Trophoblast cell (in vitro differentiated cells and primary cell): ENCODE data around the gene INKA2.

ENCODE experiments used
- DNase-seq, 2 donors: peaks; one replicate each; pipeline ENCODE4 v3.0.0-alpha.2; 2016
- H2AFZ ChIP-seq: 2 replicates; pipeline ENCODE4 v1.6.1; 2013; ENCODE audit warnings: low read length, moderate library complexity, mild to moderate bottlenecking; ENCODE audit not compliant: insufficient read depth, poor library complexity
- H2AK5ac ChIP-seq: 2 replicates; pipeline ENCODE4 v1.6.1; 2013; ENCODE audit warnings: mild to moderate bottlenecking, low read length
- H2BK120ac ChIP-seq: 2 replicates; pipeline ENCODE4 v1.6.1; 2013; ENCODE audit warnings: low read length, mild to moderate bottlenecking, moderate library complexity; ENCODE audit not compliant: insufficient read depth, poor library complexity
- H2BK12ac ChIP-seq: 2 replicates; pipeline ENCODE4 v1.6.1; 2013; ENCODE audit warnings: mild to moderate bottlenecking, low read length, moderate library complexity
- H2BK5ac ChIP-seq: 2 replicates; pipeline ENCODE4 v1.6.1; 2013; ENCODE audit warnings: low read length, low read depth, moderate library complexity, mild to moderate bottlenecking; ENCODE audit not compliant: poor library complexity
- H3K14ac ChIP-seq: 2 replicates; pipeline ENCODE4 v1.6.1; 2013; ENCODE audit warnings: mild to moderate bottlenecking, low read length
- H3K18ac ChIP-seq: 2 replicates; pipeline ENCODE4 v1.6.1; 2013; ENCODE audit warnings: mild to moderate bottlenecking, low read length
- H3K23ac ChIP-seq: 2 replicates; pipeline ENCODE4 v1.6.1; 2013; ENCODE audit warnings: low read length
- H3K27ac ChIP-seq: 2 replicates; pipeline ENCODE4 v1.5.1; 2013; ENCODE audit warnings: low read depth, mild to moderate bottlenecking, inconsistent platforms, low read length, moderate library complexity
- H3K27me3 ChIP-seq: 2 replicates; pipeline ENCODE4 v1.6.1; 2013; ENCODE audit warnings: inconsistent platforms, mild to moderate bottlenecking, low read length, moderate library complexity; ENCODE audit not compliant: insufficient read depth
- H3K36me3 ChIP-seq, 2 experiments: 1 replicate in 1 of 2; 2 replicates in 1 of 2; pipeline ENCODE4 v1.6.1; 2013; ENCODE audit warnings: low read length in 2 of 2, mild to moderate bottlenecking in 2 of 2, moderate library complexity in 1 of 2; ENCODE audit not compliant: insufficient read depth in 2 of 2, control insufficient read depth in 1 of 2
- H3K4ac ChIP-seq: 2 replicates; pipeline ENCODE4 v1.6.1; 2013; ENCODE audit warnings: low read depth, mild to moderate bottlenecking, low read length, moderate library complexity
- H3K4me1 ChIP-seq, 2 experiments: 1 replicate in 1 of 2; 2 replicates in 1 of 2; pipeline ENCODE4 v1.6.1; 2013; ENCODE audit warnings: low read length in 2 of 2, mild to moderate bottlenecking in 2 of 2, moderate library complexity in 1 of 2; ENCODE audit not compliant: insufficient read depth in 2 of 2, control insufficient read depth in 1 of 2
- H3K4me2 ChIP-seq: 2 replicates; pipeline ENCODE4 v1.6.1; 2013; ENCODE audit warnings: inconsistent platforms, mild to moderate bottlenecking, low read length, moderate library complexity
- H3K4me3 ChIP-seq: 2 replicates; pipeline ENCODE4 v1.5.1; 2013; ENCODE audit warnings: mild to moderate bottlenecking, low read depth, low read length, inconsistent platforms
- H3K79me1 ChIP-seq: one replicate; pipeline ENCODE4 v1.6.1; 2013; ENCODE audit warnings: low read length
- H3K79me2 ChIP-seq: 2 replicates; pipeline ENCODE4 v1.6.1; 2013; ENCODE audit warnings: low read length, mild to moderate bottlenecking; ENCODE audit not compliant: control insufficient read depth, insufficient read depth, poor library complexity
- H3K9ac ChIP-seq: 2 replicates; pipeline ENCODE4 v1.6.1; 2013; ENCODE audit warnings: mild to moderate bottlenecking, low read length
- H3K9me3 ChIP-seq: 2 replicates; pipeline ENCODE4 v1.6.1; 2013; ENCODE audit warnings: low read depth, mild to moderate bottlenecking, control low read depth, inconsistent platforms, low read length; ENCODE audit not compliant: insufficient read depth
- H4K12ac ChIP-seq: 2 replicates; pipeline ENCODE4 v1.6.1; 2013; ENCODE audit warnings: low read depth, mild to moderate bottlenecking, low read length, moderate library complexity
- H4K8ac ChIP-seq: 2 replicates; pipeline ENCODE4 v1.6.1; 2013; ENCODE audit warnings: low read depth, mild to moderate bottlenecking, low read length, moderate library complexity
- H4K91ac ChIP-seq: one replicate; pipeline ENCODE4 v1.6.1; 2013; ENCODE audit warnings: low read depth, mild to moderate bottlenecking, low read length, moderate library complexity
- WGBS: extraction: QIAGEN DNeasy Blood & Tissue Kit; methylation state at CpG from one replicate; pipeline ENCODE4 v1.1.7; 2013; ENCODE audit warnings: missing lambda C conversion rate; ENCODE audit not compliant: insufficient read length, insufficient coverage; ENCODE audit errors: extremely low coverage; 5-methylcytosine and 5-hydroxymethylcytosine counted together

Gene INKA2

DNA sequence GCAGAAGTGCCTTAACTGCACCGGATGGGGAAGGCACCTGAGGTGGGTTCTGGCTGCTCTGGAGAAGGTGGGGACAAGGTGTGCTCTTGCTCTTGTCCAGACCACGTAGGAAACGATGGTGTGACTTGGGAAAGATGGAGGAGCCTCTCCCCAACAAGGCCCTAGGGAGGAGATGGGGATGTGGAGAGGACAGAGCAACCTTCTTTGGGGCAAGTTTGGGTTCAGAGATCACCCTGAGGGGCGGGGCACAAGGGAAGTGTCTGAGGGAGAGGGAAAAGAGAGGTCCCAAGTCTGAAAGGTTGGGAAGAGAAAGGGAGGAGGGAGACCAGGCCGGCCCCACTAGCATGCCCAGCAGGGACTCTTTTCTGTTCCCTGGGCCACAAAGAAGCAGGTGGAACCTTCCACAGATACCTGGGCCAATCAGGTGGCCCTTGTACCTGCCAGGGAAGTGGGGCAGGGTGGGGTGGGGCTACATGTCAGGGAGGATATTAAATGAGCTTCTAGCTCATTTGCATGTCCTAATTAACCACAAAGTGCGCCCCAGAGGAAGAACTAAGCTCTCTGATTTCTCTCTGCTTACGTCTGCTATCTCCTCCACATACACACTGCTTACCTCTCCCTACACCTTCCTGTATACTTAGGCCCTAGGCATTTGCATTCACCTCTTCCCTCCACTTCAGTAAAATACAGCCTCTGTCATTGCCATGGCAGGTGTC, 15.9 kb downstream of the INKA2 start:
- no CpG with 5 or more reads among the region's 7 CpGs for WGBS
- Histone ChIP-seq H3K27me3 (no peaks in the 10 kb centered on the region), H3K79me2 (no peaks in the 10 kb centered on the region), H3K79me1 (no peaks in the 10 kb centered on the region), H3K9me3 (no peaks in the 10 kb centered on the region), H3K14ac (no peak overlapping the region), H2BK12ac (no peak overlapping the region), H2AFZ (no peak overlapping the region), H3K36me3 (peaks cover 0 to 3% of the 10 kb centered on the region in 2 experiments), H3K4me2 (no peak overlapping the region), H2BK5ac (no peak overlapping the region), H2BK120ac (no peak overlapping the region), H4K91ac (no peak overlapping the region), H3K9ac (no peak overlapping the region), H3K27ac (no peak overlapping the region), H3K4ac (no peak overlapping the region), H4K12ac (no peak overlapping the region), H3K4me3 (no peak overlapping the region), H3K4me1 (no peaks in the 10 kb centered on the region), H2AK5ac (no peak overlapping the region), H4K8ac (no peak overlapping the region), H3K23ac (no peak overlapping the region), H3K18ac (no peak overlapping the region)
- no peak for DNase-seq

DNA sequence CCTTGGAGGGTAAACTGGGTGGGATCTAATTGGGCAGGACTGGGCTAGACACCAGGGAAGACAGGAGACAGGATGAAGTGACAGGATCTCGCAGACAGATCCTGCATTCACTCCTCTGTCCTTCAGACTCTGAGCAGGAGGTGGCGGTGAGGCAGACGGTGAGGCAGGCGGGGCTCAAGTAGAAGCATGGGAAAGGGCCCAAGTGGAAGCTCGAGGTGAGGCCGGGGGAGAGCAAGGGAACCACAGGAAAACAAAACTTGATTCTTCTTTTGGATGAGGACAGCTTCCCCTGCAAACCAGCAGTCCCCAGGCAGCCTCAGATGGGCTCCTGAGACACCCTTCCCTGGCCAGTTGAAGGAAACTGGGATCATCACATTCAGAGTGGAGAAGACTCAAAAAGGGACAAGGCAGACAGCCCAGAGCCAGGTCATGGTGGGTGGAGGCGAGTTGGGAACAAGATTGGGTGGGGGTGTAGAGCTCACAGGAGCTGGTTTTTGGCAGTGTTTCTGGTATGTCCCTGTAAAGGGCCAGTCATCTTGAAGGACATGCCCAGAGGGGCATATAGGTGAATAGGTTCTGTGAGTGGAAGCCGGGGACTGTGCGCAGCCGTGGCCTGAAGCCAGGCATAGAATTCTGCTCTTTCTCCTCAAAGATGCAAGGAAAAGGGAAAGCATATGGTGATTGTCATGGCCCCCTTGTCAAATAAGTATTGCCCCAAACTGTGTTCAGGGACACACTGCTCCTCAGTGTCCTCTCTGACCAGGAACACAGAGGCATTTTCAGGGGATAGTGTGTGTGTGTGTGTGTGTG, 18.0 kb downstream of the INKA2 start:
- Histone ChIP-seq H3K23ac (no peak overlapping the region), H2BK12ac (no peak overlapping the region), H4K91ac (no peak overlapping the region), H3K79me1 (no peaks in the 10 kb centered on the region), H3K27ac (no peak overlapping the region), H3K4me1 (no peaks in the 10 kb centered on the region), H3K18ac (no peak overlapping the region), H4K8ac (no peak overlapping the region), H3K27me3 (no peaks in the 10 kb centered on the region), H3K4me2 (no peak overlapping the region), H3K14ac (no peak overlapping the region), H2BK5ac (no peak overlapping the region), H4K12ac (no peak overlapping the region), H3K4me3 (no peak overlapping the region), H3K79me2 (no peaks in the 10 kb centered on the region), H3K36me3 (peaks cover 0 to 2% of the 10 kb centered on the region in 2 experiments), H3K9ac (no peak overlapping the region), H3K4ac (no peak overlapping the region), H2AFZ (no peak overlapping the region), H3K9me3 (no peaks in the 10 kb centered on the region), H2BK120ac (no peak overlapping the region), H2AK5ac (no peak overlapping the region)
- WGBS, result no CpG with 5 or more reads among the region's 10 CpGs
- no peak for DNase-seq

DNA sequence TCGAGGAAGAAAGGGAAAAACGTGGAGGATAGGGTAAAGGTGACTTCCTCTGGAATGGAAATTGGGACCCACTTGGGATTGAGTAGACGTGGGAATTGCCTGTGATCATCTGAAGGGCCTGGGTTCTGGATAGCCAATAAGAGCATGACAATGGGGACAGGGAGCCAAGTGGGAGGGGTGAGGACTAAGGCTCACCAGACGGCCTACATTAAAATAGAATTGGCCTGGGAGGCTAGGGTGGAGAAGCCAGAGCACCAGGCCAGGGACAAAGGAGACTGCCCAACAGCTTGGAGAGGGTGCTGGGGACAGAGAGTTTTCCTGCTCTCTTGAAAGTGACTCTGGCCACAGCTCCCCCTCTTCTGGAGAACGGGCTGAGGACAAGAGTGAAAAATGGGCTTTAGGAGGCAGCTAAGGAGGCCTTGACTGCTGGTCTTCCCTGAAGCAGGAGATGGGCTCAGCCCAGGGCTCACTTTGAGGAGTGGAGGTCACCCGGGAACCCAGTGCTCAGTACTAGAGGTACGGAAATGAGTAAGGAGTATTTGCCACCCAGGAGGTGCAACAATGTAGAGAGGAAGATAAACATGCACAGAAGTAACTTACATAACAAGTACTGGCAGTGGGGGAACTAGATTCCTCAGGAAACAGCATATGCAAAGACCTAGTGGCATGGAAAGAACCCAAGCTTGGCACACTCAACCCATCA, 18.8 kb downstream of the INKA2 start:
- no CpG with 5 or more reads among the region's 7 CpGs for WGBS

DNA sequence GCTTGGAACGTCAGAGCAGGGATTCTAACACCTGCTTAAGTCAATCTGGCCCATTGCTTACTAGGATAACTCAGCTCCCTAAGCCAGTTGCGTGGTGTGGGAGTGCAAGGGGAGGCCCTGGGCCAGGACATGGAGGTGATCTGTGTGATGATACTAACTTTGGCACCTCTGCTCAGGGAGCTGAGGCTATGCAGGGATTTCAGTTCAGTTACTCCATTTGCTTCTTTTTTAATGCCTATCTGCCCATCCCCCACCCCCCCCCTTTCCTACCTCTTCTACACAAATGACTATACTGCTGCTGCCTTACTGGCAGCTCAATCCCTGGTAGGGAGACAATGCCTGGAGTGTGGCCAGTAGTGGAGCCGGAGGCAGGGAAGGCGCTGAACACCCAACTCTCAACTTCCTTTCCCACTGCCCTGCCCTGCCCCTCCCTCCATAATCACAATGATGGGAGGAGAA, 19.5 kb downstream of the INKA2 start:
- WGBS, result no CpG with 5 or more reads among the region's 4 CpGs
- Histone ChIP-seq H3K4ac (no peak overlapping the region), H3K36me3 (peaks cover 0 to 2% of the 10 kb centered on the region in 2 experiments), H3K18ac (no peak overlapping the region), H3K4me1 (no peaks in the 10 kb centered on the region), H3K79me2 (no peaks in the 10 kb centered on the region), H2BK5ac (no peak overlapping the region), H2AK5ac (no peak overlapping the region), H2AFZ (no peak overlapping the region), H3K23ac (no peak overlapping the region), H3K14ac (no peak overlapping the region), H3K4me3 (no peak overlapping the region), H2BK120ac (no peak overlapping the region), H2BK12ac (no peak overlapping the region), H4K91ac (no peak overlapping the region), H4K12ac (no peak overlapping the region), H3K9ac (no peak overlapping the region), H3K27me3 (no peaks in the 10 kb centered on the region), H3K27ac (no peak overlapping the region), H3K4me2 (no peak overlapping the region), H3K79me1 (no peaks in the 10 kb centered on the region), H3K9me3 (no peaks in the 10 kb centered on the region), H4K8ac (no peak overlapping the region)
- DNase-seq, result no peak

More for the DNA sequence above, 18.8 kb downstream of the INKA2 start:
- Histone ChIP-seq H3K36me3 (peaks cover 0 to 2% of the 10 kb centered on the region in 2 experiments), H4K91ac (no peak overlapping the region), H3K23ac (no peak overlapping the region), H3K4ac (no peak overlapping the region), H2BK120ac (no peak overlapping the region), H4K8ac (no peak overlapping the region), H2AFZ (no peak overlapping the region), H3K79me1 (no peaks in the 10 kb centered on the region), H3K4me2 (no peak overlapping the region), H3K9me3 (no peaks in the 10 kb centered on the region), H3K27me3 (no peaks in the 10 kb centered on the region), H3K27ac (no peak overlapping the region), H3K18ac (no peak overlapping the region), H3K4me1 (no peaks in the 10 kb centered on the region), H3K4me3 (no peak overlapping the region), H3K79me2 (no peaks in the 10 kb centered on the region), H2BK12ac (no peak overlapping the region), H3K14ac (no peak overlapping the region), H2AK5ac (no peak overlapping the region), H4K12ac (no peak overlapping the region), H2BK5ac (no peak overlapping the region), H3K9ac (no peak overlapping the region)
- no peak for DNase-seq
